ENCODE data around the gene SNX20.

DNA sequence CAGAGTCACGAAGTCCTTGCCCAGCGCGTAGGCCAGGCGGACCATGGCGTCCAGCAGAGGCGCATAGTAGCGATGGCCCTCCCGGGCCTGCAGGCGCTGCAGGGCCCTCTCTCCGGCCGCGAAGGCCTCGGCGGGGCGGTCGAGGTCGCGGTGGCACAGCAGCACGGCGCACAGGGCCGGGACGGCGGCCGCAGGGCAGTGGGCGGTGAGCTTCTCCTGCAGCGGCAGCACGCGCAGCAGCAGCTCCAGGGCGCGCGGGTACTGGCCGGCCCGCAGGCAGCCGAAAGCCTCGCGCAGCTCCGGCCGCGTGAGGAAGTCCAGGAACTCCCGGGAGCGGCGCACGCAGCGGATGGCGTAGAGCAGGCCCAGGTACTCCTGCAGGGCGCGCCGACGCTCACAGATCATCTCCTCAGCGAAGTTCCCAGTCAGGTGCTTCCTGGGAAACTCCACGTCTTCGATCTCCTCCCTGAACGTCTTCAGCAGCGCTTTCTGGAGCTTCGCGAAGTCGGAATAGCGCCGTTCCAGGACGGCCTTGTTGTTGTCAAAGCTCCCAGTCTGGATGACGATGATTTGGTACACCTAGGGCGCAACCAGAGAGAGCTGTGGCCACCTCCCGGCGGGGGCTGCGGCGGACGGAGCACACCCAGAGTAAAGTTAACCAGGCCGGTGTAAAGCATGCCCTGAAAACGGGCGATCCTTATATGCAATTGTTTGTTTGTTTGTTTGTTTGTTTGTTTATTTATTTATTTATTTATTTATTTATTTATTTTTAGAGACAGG lies 7.4 kb downstream of the SNX20 start:
- TF ChIP-seq, protein P1, sequence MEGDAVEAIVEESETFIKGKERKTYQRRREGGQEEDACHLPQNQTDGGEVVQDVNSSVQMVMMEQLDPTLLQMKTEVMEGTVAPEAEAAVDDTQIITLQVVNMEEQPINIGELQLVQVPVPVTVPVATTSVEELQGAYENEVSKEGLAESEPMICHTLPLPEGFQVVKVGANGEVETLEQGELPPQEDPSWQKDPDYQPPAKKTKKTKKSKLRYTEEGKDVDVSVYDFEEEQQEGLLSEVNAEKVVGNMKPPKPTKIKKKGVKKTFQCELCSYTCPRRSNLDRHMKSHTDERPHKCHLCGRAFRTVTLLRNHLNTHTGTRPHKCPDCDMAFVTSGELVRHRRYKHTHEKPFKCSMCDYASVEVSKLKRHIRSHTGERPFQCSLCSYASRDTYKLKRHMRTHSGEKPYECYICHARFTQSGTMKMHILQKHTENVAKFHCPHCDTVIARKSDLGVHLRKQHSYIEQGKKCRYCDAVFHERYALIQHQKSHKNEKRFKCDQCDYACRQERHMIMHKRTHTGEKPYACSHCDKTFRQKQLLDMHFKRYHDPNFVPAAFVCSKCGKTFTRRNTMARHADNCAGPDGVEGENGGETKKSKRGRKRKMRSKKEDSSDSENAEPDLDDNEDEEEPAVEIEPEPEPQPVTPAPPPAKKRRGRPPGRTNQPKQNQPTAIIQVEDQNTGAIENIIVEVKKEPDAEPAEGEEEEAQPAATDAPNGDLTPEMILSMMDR (IDR thresholded peaks at IDR 0.05) = no peak
- no peak for TF ChIP-seq EP300 (IDR thresholded peaks at IDR 0.05)

Data from gastroesophageal sphincter (tissue), 3 donors.